Measurements from ENCODE around the gene NUDT6.

Gene NUDT6

DNA sequence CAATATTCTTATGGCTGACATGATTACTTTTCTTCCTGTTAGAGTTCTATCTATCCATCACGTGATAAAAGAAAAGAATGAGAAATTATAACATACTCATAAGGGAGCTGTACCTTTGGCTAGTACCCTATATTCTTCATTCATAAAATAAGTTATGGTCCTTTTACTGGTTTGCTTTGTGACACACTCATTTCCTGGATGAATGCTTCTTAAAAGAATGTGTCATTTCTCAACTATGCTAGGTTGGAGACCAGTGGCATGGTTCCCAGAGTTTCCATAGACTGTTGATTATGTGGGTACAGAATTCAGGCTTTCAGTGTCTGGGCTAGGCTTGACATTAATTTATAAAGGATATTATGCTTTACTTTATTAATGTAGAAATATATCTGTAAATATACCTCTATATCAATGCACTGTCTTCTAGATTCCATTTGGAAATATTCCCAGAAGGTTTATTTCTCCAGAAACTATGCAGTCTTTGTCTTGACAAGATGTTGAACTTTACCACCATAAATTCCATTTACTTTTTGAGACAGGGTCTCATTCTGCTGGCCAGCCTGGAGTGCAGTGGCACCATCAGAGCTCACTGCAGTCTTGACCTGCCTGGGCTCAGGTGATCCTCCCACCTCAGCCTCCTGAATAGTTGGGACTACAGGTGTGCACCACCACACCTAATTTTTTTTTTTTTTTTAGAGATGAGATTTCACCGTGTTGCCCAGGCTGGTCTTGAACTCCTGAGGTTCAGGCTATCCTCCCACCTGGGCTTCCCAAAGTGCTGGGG is 23.8 kb downstream of the NUDT6 start:
- Histone ChIP-seq H3K9ac (ENCODE audit: low read depth, low read length) (no peak overlapping the region), H3K4me3 (ENCODE audit: low read length) (no peak overlapping the region), H3K9me3 (ENCODE audit: insufficient read depth, low read depth, low read length) (no peaks in the 10 kb centered on the region), H3K27ac (ENCODE audit: low read depth, low read length) (no peak overlapping the region), H3K4me1 (ENCODE audit: insufficient read depth, low read length) (peaks cover 10% of the 10 kb centered on the region; the same call in 1 of the 2 replicates), H3K27me3 (ENCODE audit: insufficient read depth, low read length) (no peaks in the 10 kb centered on the region), H3K36me3 (ENCODE audit: insufficient read depth, low read length) (peaks cover 48% of the 10 kb centered on the region)
- WGBS: 100% methylated on average over 1 of the region's 2 CpGs

GRCh38 chr4:122896270-122896669 is 26.1 kb downstream of the NUDT6 start:
- no peak overlapping the region for H3K9ac ChIP-seq (ENCODE audit: low read depth, low read length)
- H3K9me3 ChIP-seq (ENCODE audit: insufficient read depth, low read depth, low read length): no peaks in the 10 kb centered on the region
- H3K27me3 ChIP-seq (ENCODE audit: insufficient read depth, low read length): no peaks in the 10 kb centered on the region
- no peak overlapping the region for H3K27ac ChIP-seq (ENCODE audit: low read depth, low read length)
- no peak overlapping the region for H3K4me3 ChIP-seq (ENCODE audit: low read length)
- H3K4me1 ChIP-seq (ENCODE audit: insufficient read depth, low read length): peaks cover 3% of the 10 kb centered on the region; the same call in 1 of the 2 replicates
- peaks cover 71% of the 10 kb centered on the region for H3K36me3 ChIP-seq (ENCODE audit: insufficient read depth, low read length)
- WGBS: no CpG with 5 or more reads among the region's 1 CpG

DNA sequence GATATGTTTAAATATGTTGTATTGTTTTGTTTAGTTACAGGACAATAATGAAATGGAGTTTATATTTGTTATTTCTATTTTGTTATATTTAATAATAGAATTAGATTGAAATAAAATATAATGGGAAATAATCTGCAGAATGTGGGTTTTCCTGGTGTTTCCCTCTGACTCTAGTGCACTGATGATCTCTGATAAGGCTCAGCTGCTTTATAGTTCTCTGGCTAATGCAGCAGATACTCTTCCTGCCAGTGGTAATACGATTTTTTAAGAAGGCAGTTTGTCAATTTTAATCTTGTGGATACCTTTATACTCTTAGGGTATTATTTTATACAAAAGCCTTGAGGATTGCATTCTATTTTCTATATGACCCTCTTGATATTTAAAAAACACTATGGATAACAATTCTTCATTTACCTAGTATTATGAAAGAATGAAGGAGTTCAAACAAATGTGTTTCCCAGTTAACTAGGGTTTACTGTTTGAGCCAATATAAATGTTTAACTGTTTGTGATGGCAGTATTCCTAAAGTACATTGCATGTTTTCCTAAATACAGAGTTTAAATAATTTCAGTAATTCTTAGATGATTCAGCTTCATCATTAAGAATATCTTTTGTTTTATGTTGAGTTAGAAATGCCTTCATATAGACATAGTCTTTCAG is 26.9 kb downstream of the NUDT6 start:
- Histone ChIP-seq H3K27ac (ENCODE audit: low read depth, low read length) (no peak overlapping the region), H3K36me3 (ENCODE audit: insufficient read depth, low read length) (peaks cover 76% of the 10 kb centered on the region), H3K4me1 (ENCODE audit: insufficient read depth, low read length) (peaks cover 3% of the 10 kb centered on the region; the same call in 1 of the 2 replicates), H3K9me3 (ENCODE audit: insufficient read depth, low read depth, low read length) (no peaks in the 10 kb centered on the region), H3K27me3 (ENCODE audit: insufficient read depth, low read length) (no peaks in the 10 kb centered on the region), H3K9ac (ENCODE audit: low read depth, low read length) (no peak overlapping the region), H3K4me3 (ENCODE audit: low read length) (no peak overlapping the region)
- WGBS: 100% methylated on average over 1 of the region's 1 CpG

GRCh38 chr4:122894827-122895226 is 27.6 kb downstream of the NUDT6 start:
- H3K27ac ChIP-seq (ENCODE audit: low read depth, low read length): no peak overlapping the region

GRCh38 chr4:122890147-122890795 is 32.1 kb downstream of the NUDT6 start:
- H3K4me1 ChIP-seq (ENCODE audit: insufficient read depth, low read length): no peaks in the 10 kb centered on the region
- no peaks in the 10 kb centered on the region for H3K27me3 ChIP-seq (ENCODE audit: insufficient read depth, low read length)
- WGBS: 100% methylated on average over 1 of the region's 2 CpGs
- no peak overlapping the region for H3K9ac ChIP-seq (ENCODE audit: low read depth, low read length)
- H3K4me3 ChIP-seq (ENCODE audit: low read length): no peak overlapping the region
- peaks cover 94% of the 10 kb centered on the region for H3K36me3 ChIP-seq (ENCODE audit: insufficient read depth, low read length)
- H3K9me3 ChIP-seq (ENCODE audit: insufficient read depth, low read depth, low read length): no peaks in the 10 kb centered on the region
- H3K27ac ChIP-seq (ENCODE audit: low read depth, low read length): no peak overlapping the region

More at GRCh38 chr4:122894827-122895226, 27.6 kb downstream of the NUDT6 start:
- Histone ChIP-seq H3K9me3 (ENCODE audit: insufficient read depth, low read depth, low read length) (no peaks in the 10 kb centered on the region), H3K27me3 (ENCODE audit: insufficient read depth, low read length) (no peaks in the 10 kb centered on the region), H3K4me1 (ENCODE audit: insufficient read depth, low read length) (no peaks in the 10 kb centered on the region), H3K36me3 (ENCODE audit: insufficient read depth, low read length) (peaks cover 82% of the 10 kb centered on the region), H3K9ac (ENCODE audit: low read depth, low read length) (no peak overlapping the region), H3K4me3 (ENCODE audit: low read length) (no peak overlapping the region)
- 95% methylated on average over 3 of the region's 3 CpGs for WGBS

DNA sequence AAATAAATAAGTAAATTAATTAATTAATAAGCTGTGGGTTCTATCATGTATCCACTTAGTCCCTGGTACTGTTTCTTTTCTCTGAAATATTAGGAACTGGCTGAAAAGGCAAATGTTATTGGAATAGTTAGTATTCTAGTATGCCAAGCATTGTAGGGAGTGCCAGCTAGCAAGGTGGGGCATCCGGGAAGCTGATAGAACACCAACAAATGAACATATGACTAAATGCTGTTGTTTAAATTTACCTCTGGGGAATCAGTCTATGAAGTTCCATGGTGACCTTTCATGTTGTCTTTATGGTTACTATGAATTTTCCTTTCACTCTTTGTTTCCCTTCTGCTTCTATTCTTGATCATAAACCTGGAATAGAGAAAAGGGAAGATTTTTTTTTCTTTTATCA is 32.7 kb downstream of the NUDT6 start:
- peaks cover 94% of the 10 kb centered on the region for H3K36me3 ChIP-seq (ENCODE audit: insufficient read depth, low read length)
- H3K9ac ChIP-seq (ENCODE audit: low read depth, low read length): no peak overlapping the region
- no peaks in the 10 kb centered on the region for H3K27me3 ChIP-seq (ENCODE audit: insufficient read depth, low read length)
- H3K4me3 ChIP-seq (ENCODE audit: low read length): no peak overlapping the region
- no peaks in the 10 kb centered on the region for H3K9me3 ChIP-seq (ENCODE audit: insufficient read depth, low read depth, low read length)
- WGBS: 100% methylated on average over 1 of the region's 1 CpG
- H3K4me1 ChIP-seq (ENCODE audit: insufficient read depth, low read length): no peaks in the 10 kb centered on the region
- no peak overlapping the region for H3K27ac ChIP-seq (ENCODE audit: low read depth, low read length)

GRCh38 chr4:122884499-122884898 is 37.9 kb downstream of the NUDT6 start:
- H3K9ac ChIP-seq (ENCODE audit: low read depth, low read length): no peak overlapping the region
- no peaks in the 10 kb centered on the region; the same call in 1 of the 2 replicates for H3K9me3 ChIP-seq (ENCODE audit: insufficient read depth, low read depth, low read length)
- peaks cover 98% of the 10 kb centered on the region for H3K36me3 ChIP-seq (ENCODE audit: insufficient read depth, low read length)
- H3K27me3 ChIP-seq (ENCODE audit: insufficient read depth, low read length): no peaks in the 10 kb centered on the region
- H3K4me3 ChIP-seq (ENCODE audit: low read length): no peak overlapping the region
- H3K27ac ChIP-seq (ENCODE audit: low read depth, low read length): no peak overlapping the region
- no peaks in the 10 kb centered on the region for H3K4me1 ChIP-seq (ENCODE audit: insufficient read depth, low read length)
- WGBS: 95% methylated on average over 1 of the region's 1 CpG

- Histone ChIP-seq H3K36me3 (ENCODE audit: insufficient read depth, low read length) (peaks cover 98% of the 10 kb centered on the region), H3K4me3 (ENCODE audit: low read length) (no peak overlapping the region), H3K27ac (ENCODE audit: low read depth, low read length) (no peak overlapping the region), H3K9me3 (ENCODE audit: insufficient read depth, low read depth, low read length) (peaks cover 10% of the 10 kb centered on the region), H3K27me3 (ENCODE audit: insufficient read depth, low read length) (no peaks in the 10 kb centered on the region), H3K9ac (ENCODE audit: low read depth, low read length) (no peak overlapping the region), H3K4me1 (ENCODE audit: insufficient read depth, low read length) (no peaks in the 10 kb centered on the region)
- 98% methylated on average over 3 of the region's 5 CpGs for WGBS
These were observed 39.3 kb downstream of the NUDT6 start for GRCh38 chr4:122882857-122883735.

DNA sequence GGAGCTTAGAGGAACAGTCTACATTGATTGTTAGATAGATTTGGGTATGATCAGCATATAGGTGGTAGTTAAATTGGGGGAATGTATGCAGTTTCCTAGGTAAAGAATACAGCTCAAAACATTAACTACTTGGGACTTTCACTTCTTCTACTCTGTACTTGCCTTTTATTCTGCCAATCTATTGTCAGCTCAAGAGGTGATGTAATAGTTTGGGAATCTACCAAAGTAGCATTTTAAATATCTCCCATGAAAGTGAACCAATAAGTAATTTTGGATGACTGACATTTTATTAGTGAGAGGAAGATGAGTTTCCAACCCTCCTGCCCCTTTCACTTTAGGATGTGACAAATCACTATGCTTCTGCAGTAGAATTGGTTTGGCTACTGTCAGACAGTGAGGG is 43.4 kb downstream of the NUDT6 start:
- Histone ChIP-seq H3K4me1 (ENCODE audit: insufficient read depth, low read length) (peaks cover 8% of the 10 kb centered on the region), H3K27ac (ENCODE audit: low read depth, low read length) (no peak overlapping the region), H3K4me3 (ENCODE audit: low read length) (no peak overlapping the region), H3K9ac (ENCODE audit: low read depth, low read length) (no peak overlapping the region), H3K36me3 (ENCODE audit: insufficient read depth, low read length) (peaks cover 83% of the 10 kb centered on the region), H3K27me3 (ENCODE audit: insufficient read depth, low read length) (no peaks in the 10 kb centered on the region), H3K9me3 (ENCODE audit: insufficient read depth, low read depth, low read length) (peaks cover 12% of the 10 kb centered on the region)

DNA sequence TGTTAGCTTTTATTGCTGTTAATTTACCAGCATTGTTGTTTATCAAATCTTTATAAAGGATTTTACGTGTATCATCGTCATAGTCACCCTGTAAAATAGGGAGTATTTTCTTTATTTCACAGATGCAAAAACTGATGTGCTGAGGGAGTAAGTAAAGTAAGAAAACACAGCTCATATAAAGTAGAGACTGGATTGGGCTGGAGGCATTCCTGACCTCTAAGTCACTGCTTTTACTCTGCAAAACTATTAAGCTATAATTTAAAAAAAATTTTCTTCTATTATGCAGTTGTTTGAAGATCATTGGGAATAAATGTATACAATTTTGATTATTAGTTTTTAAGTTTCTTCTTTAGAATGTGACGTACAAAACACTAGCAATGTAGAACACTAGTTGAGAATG is 45.9 kb downstream of the NUDT6 start:
- H3K4me3 ChIP-seq (ENCODE audit: low read length): no peak overlapping the region
- H3K9me3 ChIP-seq (ENCODE audit: insufficient read depth, low read depth, low read length): peaks cover 12% of the 10 kb centered on the region
- peaks cover 62% of the 10 kb centered on the region for H3K36me3 ChIP-seq (ENCODE audit: insufficient read depth, low read length)
- 93% methylated on average over 3 of the region's 3 CpGs for WGBS
- H3K9ac ChIP-seq (ENCODE audit: low read depth, low read length): no peak overlapping the region
- no peak overlapping the region for H3K27ac ChIP-seq (ENCODE audit: low read depth, low read length)
- H3K4me1 ChIP-seq (ENCODE audit: insufficient read depth, low read length): peaks cover 8% of the 10 kb centered on the region
- H3K27me3 ChIP-seq (ENCODE audit: insufficient read depth, low read length): no peaks in the 10 kb centered on the region
